PFSK-1 (cell line): ENCODE measurements around the gene SYCE3.

Source experiments
- POLR2AphosphoS5 ChIP-seq: IDR thresholded peaks from 2 replicates; pipeline ENCODE4 v1.6.1; 2012; ENCODE audit warnings: low read depth, mild to moderate bottlenecking, control low read depth, low read length, moderate library complexity
- REST ChIP-seq, 2 experiments: IDR thresholded peaks; 2 replicates each; pipeline versions ENCODE4 v1.6.1 to v1.8.0; 2011 to 2012; ENCODE audit warnings: low read depth in 2 of 2, low read length in 2 of 2, control low read depth in 1 of 2, inconsistent platforms in 1 of 2, mild to moderate bottlenecking in 1 of 2, moderate library complexity in 1 of 2; ENCODE audit not compliant: insufficient read depth in 1 of 2

DNA sequence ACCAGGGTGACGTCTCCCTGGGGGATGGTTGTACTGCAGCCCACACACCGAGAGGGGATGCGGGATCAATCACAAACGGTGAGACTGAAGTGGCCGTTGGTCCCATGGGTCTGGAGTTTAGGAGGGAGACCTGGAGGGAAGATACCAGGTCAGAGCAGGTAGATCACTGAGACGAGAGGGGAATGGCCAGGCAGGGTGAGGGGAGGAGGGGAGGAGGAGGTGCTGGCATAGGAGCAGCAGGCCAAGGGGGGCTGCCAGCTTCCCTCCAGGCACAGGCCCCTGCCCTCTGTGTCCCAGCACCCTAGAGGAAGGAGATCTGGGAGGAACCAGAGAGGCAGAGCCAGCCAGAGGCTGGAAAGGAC, 44.9 kb upstream of the SYCE3 start:
- TF ChIP-seq POLR2AphosphoS5 (no peak), REST (IDR thresholded peaks at IDR 0.05; ENCODE audit: insufficient read depth in 1 of 2, low read depth in 2 of 2, low read length in 2 of 2) (no peak)
